Nephron (organoid): ENCODE measurements around the gene DYNLT1.
A peak's percentile ranks its signal among the peaks of the same experiment; 100 is the strongest.

Experiments
- H3K27ac Mint-ChIP-seq, 3 experiments: 2 replicates each; pipeline ENCODE4 v1.8.0; 2020; ENCODE audit warnings: mixed read lengths in 3 of 3, mild to moderate bottlenecking in 2 of 3, moderate library complexity in 1 of 3
- H3K27me3 Mint-ChIP-seq: 2 replicates; pipeline ENCODE4 v1.8.0; 2021; ENCODE audit warnings: low read depth, mild to moderate bottlenecking, moderate library complexity, mixed read lengths
- H3K36me3 Mint-ChIP-seq: 2 replicates; pipeline ENCODE4 v1.8.0; 2020; ENCODE audit warnings: low read depth, mixed read lengths
- H3K4me1 Mint-ChIP-seq: 2 replicates; pipeline ENCODE4 v1.8.0; 2020; ENCODE audit warnings: mixed read lengths
- H3K4me3 Mint-ChIP-seq, 3 experiments: 2 replicates each; pipeline ENCODE4 v1.8.0; 2020; ENCODE audit warnings: mild to moderate bottlenecking in 3 of 3, mixed read lengths in 3 of 3, moderate library complexity in 2 of 3
- H3K9me3 Mint-ChIP-seq: 2 replicates; pipeline ENCODE4 v1.8.0; 2020; ENCODE audit warnings: mixed read lengths
- TF ChIP-seq, protein P1 (sequence below), 3 experiments: fragments of 200-600 bp; sonication (generic); IDR thresholded peaks; one replicate each; pipeline ENCODE4 v1.5.0; 2021; ENCODE audit warnings: antibody characterized with exemption in 3 of 3; ENCODE audit not compliant: unreplicated experiment in 3 of 3

Gene DYNLT1

DNA sequence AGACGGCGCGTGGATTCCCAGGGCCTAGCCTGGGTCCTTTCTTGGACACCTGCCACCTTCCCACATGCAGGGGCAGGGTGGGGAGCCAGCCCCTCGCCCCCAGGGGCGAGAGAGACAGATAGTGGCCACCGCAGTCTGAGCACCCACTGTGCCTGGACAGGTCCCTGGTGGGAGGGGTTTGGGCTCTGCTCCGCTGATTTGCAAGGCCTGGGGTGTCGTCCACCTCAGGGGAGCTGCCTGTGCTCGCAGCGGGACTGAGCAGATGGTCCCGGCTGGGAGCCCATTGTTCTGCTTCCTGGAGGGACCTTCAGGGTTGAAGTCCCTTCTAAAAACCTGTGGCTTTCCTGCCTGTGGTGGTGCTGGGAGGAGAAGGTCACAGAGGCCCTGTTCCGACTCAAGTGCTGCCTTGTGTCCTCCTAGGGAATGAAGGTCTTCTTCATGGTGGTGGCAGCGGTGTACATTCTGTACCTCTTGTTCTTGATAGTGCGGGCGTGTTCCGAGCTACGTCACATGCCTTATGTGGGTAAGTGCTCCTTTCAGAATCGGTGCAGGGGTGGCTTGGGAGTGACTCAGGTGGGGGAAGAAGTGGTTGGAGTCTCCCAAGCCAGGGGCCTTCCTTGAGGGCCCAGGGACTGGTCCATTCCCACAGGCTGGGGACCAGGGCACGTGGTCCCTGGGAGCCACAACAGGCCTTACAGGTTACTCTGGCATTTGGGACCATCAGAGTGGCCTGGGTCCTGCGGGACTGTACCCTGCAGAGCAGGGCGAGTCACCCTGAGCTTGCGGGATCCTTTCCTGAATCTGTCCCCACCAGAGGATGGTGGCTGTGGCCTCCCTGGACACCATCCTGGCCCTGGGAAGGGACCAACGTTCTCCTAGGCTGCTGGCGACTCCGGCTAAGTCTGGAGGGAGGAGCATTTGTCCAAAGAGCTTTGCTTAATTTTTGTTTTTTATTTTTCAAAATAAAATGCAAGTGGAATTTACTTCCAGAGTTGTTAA, 19.6 kb downstream of the DYNLT1 start:
- Mint-ChIP-seq H3K9me3 (no peaks in the 10 kb centered on the region), H3K4me3 (no peak overlapping the region), H3K36me3 (peaks cover 69% of the 10 kb centered on the region), H3K27ac (peak overlapping the region in 1 of 3 experiments; percentile 13), H3K4me1 (peaks cover 21% of the 10 kb centered on the region), H3K27me3 (no peaks in the 10 kb centered on the region)
- TF ChIP-seq, protein P1, sequence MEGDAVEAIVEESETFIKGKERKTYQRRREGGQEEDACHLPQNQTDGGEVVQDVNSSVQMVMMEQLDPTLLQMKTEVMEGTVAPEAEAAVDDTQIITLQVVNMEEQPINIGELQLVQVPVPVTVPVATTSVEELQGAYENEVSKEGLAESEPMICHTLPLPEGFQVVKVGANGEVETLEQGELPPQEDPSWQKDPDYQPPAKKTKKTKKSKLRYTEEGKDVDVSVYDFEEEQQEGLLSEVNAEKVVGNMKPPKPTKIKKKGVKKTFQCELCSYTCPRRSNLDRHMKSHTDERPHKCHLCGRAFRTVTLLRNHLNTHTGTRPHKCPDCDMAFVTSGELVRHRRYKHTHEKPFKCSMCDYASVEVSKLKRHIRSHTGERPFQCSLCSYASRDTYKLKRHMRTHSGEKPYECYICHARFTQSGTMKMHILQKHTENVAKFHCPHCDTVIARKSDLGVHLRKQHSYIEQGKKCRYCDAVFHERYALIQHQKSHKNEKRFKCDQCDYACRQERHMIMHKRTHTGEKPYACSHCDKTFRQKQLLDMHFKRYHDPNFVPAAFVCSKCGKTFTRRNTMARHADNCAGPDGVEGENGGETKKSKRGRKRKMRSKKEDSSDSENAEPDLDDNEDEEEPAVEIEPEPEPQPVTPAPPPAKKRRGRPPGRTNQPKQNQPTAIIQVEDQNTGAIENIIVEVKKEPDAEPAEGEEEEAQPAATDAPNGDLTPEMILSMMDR (IDR thresholded peaks at IDR 0.05; ENCODE audit: unreplicated experiment in 3 of 3): no peak

DNA sequence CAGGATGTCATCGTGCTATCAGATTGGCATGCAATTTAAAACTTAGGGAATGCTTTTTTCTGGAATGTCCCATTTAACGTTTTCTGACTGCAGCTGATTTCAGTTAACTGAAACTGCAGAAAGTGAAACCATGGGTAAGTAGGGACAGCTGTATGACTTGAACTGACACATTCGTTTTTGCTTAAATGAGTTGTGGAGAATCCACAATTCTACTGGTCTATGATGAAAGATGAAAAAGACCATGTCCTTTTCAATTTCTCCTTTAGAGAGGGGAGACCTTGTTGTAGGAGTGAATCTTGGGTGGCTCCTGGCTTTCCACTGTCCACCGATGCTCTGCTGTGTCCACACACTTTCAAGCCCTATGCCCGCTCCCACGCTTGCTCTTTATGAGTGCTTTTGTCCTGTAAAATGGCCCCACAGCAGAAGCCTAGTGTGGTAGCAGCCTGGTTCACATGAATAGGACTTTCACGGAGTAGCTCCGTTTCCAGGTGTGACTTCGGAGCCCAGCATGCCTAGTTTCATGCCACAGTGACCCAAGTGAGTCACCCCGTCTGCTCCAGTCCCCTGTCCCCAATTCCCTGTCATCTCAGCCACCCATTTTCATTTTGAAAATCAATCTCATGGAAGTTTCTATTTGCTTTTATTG, 21.9 kb downstream of the DYNLT1 start:
- H3K4me3 Mint-ChIP-seq: no peak overlapping the region
- H3K36me3 Mint-ChIP-seq: peaks cover 76% of the 10 kb centered on the region
- no peak overlapping the region for H3K27ac Mint-ChIP-seq
- no peaks in the 10 kb centered on the region for H3K27me3 Mint-ChIP-seq
- TF ChIP-seq, protein P1 (IDR thresholded peaks at IDR 0.05; ENCODE audit: unreplicated experiment in 3 of 3): no peak
- peaks cover 6% of the 10 kb centered on the region for H3K4me1 Mint-ChIP-seq
- peaks cover 6% of the 10 kb centered on the region for H3K9me3 Mint-ChIP-seq

DNA sequence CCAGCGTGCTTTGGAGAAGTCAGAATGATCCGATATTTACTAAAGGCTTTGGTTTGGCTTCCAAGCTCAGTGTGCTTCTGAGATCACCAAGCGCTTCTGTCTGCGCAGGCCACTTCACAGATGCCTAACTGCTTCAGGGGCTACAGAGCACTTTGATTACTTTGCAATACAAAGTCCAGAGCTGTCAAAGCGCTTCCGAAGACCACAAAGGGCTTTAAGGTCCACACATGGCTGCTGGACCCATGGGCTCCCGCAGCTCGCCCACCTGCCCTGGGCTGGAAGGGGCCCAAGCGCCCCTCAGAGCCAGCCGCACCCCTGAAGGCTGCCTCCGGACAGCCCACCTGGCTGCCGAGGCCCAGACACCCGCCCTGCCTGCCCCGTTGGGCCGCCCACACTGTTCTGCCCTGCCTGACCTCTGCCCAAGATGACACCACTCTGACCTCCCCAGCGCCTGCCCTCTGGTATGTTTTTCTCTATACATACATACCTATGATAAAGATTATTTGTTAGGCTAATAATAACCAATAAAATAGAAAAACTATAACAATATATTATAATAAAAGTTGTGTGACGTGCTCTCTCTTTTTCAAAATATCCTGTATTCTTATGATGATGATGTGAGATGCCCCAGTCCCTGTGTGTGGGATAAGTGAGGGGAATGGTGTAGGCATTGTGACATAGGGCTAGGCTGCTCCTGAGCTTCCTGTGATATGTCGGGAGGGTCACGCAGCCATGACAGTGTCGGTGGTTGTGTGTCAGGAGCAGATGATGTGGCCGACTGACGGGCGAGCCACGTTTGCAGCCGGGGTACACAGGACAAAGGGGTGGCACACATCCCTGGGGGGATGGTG, 22.6 kb downstream of the DYNLT1 start:
- Mint-ChIP-seq H3K9me3 (peaks cover 13% of the 10 kb centered on the region), H3K4me1 (no peaks in the 10 kb centered on the region), H3K4me3 (no peak overlapping the region), H3K36me3 (peaks cover 76% of the 10 kb centered on the region), H3K27ac (no peak overlapping the region), H3K27me3 (no peaks in the 10 kb centered on the region)
- TF ChIP-seq, protein P1 (IDR thresholded peaks at IDR 0.05; ENCODE audit: unreplicated experiment in 3 of 3): no peak

DNA sequence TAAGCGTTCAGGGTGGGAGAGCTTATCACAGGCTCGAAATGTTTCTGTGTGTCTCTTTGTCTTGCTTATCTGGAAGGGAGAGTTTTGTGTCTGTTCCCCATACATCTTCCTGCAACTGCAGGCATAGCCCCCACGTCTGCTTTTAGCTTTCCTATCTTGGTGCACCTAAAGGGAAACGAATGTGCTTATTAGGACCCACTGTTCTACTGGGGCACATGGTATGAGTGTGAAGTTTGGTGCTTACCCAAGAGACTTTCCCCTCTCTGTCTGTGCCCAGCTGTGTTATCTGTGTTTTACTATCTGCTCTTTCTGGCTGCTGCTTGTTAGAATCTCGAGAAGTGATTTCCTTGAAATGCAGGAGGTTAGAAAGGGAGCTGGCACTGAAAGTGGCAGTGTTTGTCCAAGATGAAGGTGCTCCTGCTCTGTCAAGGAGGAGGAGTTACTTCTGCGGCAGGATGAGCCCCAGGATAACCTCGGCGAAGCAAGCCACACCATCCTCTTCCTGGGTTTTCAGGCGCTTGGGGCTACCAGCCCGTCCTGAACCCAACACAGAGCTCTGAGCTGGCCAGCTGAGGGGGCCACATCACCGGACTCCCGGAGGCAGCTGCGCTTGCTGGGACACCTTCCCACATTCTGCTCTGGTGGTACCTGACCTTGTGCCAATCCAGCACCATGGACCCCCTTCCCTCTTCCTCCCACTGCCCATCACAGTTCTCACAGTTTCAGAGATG, 23.4 kb downstream of the DYNLT1 start:
- Mint-ChIP-seq H3K9me3 (peaks cover 13% of the 10 kb centered on the region), H3K27ac (no peak overlapping the region), H3K4me1 (no peaks in the 10 kb centered on the region), H3K4me3 (no peak overlapping the region), H3K27me3 (no peaks in the 10 kb centered on the region), H3K36me3 (peaks cover 77% of the 10 kb centered on the region)
- TF ChIP-seq, protein P1 (IDR thresholded peaks at IDR 0.05; ENCODE audit: unreplicated experiment in 3 of 3): no peak
